Adipocyte (in vitro differentiated cells): ENCODE results near the gene ATP2C2.

Experiments used
- DNase-seq: peaks from one replicate; pipeline ENCODE4 v3.0.0-alpha.2; 2015; ENCODE audit warnings: low read depth
- H3K27me3 ChIP-seq: replicated peaks from 2 replicates; pipeline ENCODE4 v1.7.0; 2013; ENCODE audit warnings: mild to moderate bottlenecking, low read length, moderate library complexity; ENCODE audit not compliant: control insufficient read depth, insufficient read depth
- H3K36me3 ChIP-seq: 2 replicates; pipeline ENCODE4 v1.7.0; 2013; ENCODE audit warnings: low read length, mild to moderate bottlenecking, moderate library complexity; ENCODE audit not compliant: control insufficient read depth, insufficient read depth, severe bottlenecking
- H3K4me1 ChIP-seq: 2 replicates; pipeline ENCODE4 v1.7.0; 2013; ENCODE audit warnings: mild to moderate bottlenecking, low read length, moderate library complexity; ENCODE audit not compliant: control insufficient read depth, insufficient read depth
- H3K4me3 ChIP-seq: 2 replicates; pipeline ENCODE4 v1.7.0; 2013; ENCODE audit warnings: mild to moderate bottlenecking, low read length, moderate library complexity
- H3K9ac ChIP-seq: 2 replicates; pipeline ENCODE4 v1.7.0; 2013; ENCODE audit warnings: mild to moderate bottlenecking, low read length, moderate library complexity
- H3K9me3 ChIP-seq: 2 replicates; pipeline ENCODE4 v1.7.0; 2013; ENCODE audit warnings: mild to moderate bottlenecking, low read length, moderate library complexity; ENCODE audit not compliant: control insufficient read depth

ATP2C2 gene

GRCh38 chr16:84369105-84369504 lies 767 bp downstream of the ATP2C2 start:
- H3K27me3 ChIP-seq: peaks cover 76% of the 10 kb centered on the region

GRCh38 chr16:84369938-84370627 lies 1.7 kb downstream of the ATP2C2 start:
- no peaks in the 10 kb centered on the region for H3K4me1 ChIP-seq
- H3K36me3 ChIP-seq: no peaks in the 10 kb centered on the region
- peaks cover 82% of the 10 kb centered on the region for H3K27me3 ChIP-seq
- no peak overlapping the region for H3K9ac ChIP-seq
- no peak overlapping the region for H3K4me3 ChIP-seq
- no peak for DNase-seq
- no peaks in the 10 kb centered on the region for H3K9me3 ChIP-seq

More at GRCh38 chr16:84369105-84369504, 767 bp downstream of the ATP2C2 start:
- no peaks in the 10 kb centered on the region for H3K9me3 ChIP-seq
- no peak overlapping the region for H3K4me3 ChIP-seq
- no peak for DNase-seq
- H3K36me3 ChIP-seq: no peaks in the 10 kb centered on the region
- no peak overlapping the region for H3K9ac ChIP-seq
- no peaks in the 10 kb centered on the region for H3K4me1 ChIP-seq

- H3K27me3 ChIP-seq: peaks cover 83% of the 10 kb centered on the region
- H3K9me3 ChIP-seq: no peaks in the 10 kb centered on the region
- DNase-seq: no peak
- H3K36me3 ChIP-seq: no peaks in the 10 kb centered on the region
- no peak overlapping the region for H3K9ac ChIP-seq
- no peak overlapping the region for H3K4me3 ChIP-seq
- H3K4me1 ChIP-seq: no peaks in the 10 kb centered on the region
Observed at GRCh38 chr16:84370723-84371552, 2.6 kb downstream of the ATP2C2 start.

GRCh38 chr16:84371553-84371865 lies 3.2 kb downstream of the ATP2C2 start:
- H3K9ac ChIP-seq: no peak overlapping the region
- peaks cover 80% of the 10 kb centered on the region for H3K27me3 ChIP-seq
- DNase-seq: no peak
- no peaks in the 10 kb centered on the region for H3K36me3 ChIP-seq
- H3K9me3 ChIP-seq: no peaks in the 10 kb centered on the region
- no peaks in the 10 kb centered on the region for H3K4me1 ChIP-seq
- H3K4me3 ChIP-seq: no peak overlapping the region

GRCh38 chr16:84373907-84374489 lies 5.7 kb downstream of the ATP2C2 start:
- peaks cover 77% of the 10 kb centered on the region for H3K27me3 ChIP-seq

GRCh38 chr16:84378099-84378498 lies 9.8 kb downstream of the ATP2C2 start:
- no peaks in the 10 kb centered on the region for H3K4me1 ChIP-seq
- H3K36me3 ChIP-seq: no peaks in the 10 kb centered on the region
- H3K4me3 ChIP-seq: no peak overlapping the region
- H3K9ac ChIP-seq: no peak overlapping the region
- DNase-seq: no peak
- peaks cover 65% of the 10 kb centered on the region for H3K27me3 ChIP-seq
- no peaks in the 10 kb centered on the region for H3K9me3 ChIP-seq

More at GRCh38 chr16:84373907-84374489, 5.7 kb downstream of the ATP2C2 start:
- H3K9me3 ChIP-seq: no peaks in the 10 kb centered on the region
- no peaks in the 10 kb centered on the region for H3K4me1 ChIP-seq
- no peak overlapping the region for H3K4me3 ChIP-seq
- H3K9ac ChIP-seq: no peak overlapping the region
- no peaks in the 10 kb centered on the region for H3K36me3 ChIP-seq
- no peak for DNase-seq

- Histone ChIP-seq H3K27me3 (peaks cover 62% of the 10 kb centered on the region), H3K9ac (no peak overlapping the region), H3K4me3 (no peak overlapping the region), H3K36me3 (no peaks in the 10 kb centered on the region), H3K4me1 (no peaks in the 10 kb centered on the region), H3K9me3 (no peaks in the 10 kb centered on the region)
- DNase-seq: no peak
Observed at GRCh38 chr16:84378567-84378966, 10.2 kb downstream of the ATP2C2 start.

- Histone ChIP-seq H3K27me3 (peaks cover 56% of the 10 kb centered on the region), H3K4me1 (no peaks in the 10 kb centered on the region), H3K4me3 (no peak overlapping the region), H3K9ac (no peak overlapping the region), H3K36me3 (no peaks in the 10 kb centered on the region), H3K9me3 (peaks cover 3% of the 10 kb centered on the region)
- DNase-seq: no peak
Observed at GRCh38 chr16:84379008-84379708, 10.8 kb downstream of the ATP2C2 start.

- Histone ChIP-seq H3K4me1 (no peaks in the 10 kb centered on the region), H3K9ac (no peak overlapping the region), H3K36me3 (no peaks in the 10 kb centered on the region), H3K27me3 (peaks cover 50% of the 10 kb centered on the region), H3K9me3 (peaks cover 9% of the 10 kb centered on the region), H3K4me3 (no peak overlapping the region)
- DNase-seq: no peak
Observed at GRCh38 chr16:84379709-84380362, 11.5 kb downstream of the ATP2C2 start.

GRCh38 chr16:84380405-84380804 lies 12.1 kb downstream of the ATP2C2 start:
- Histone ChIP-seq H3K9ac (no peak overlapping the region), H3K4me1 (no peaks in the 10 kb centered on the region), H3K27me3 (peaks cover 50% of the 10 kb centered on the region), H3K36me3 (no peaks in the 10 kb centered on the region), H3K9me3 (peaks cover 15% of the 10 kb centered on the region), H3K4me3 (no peak overlapping the region)
- DNase-seq: no peak
